Thymus (tissue), 11 donors: ENCODE results near the gene ZNF618. TPM values are rescaled to one million over a fixed set of nuclear protein-coding genes. Genes with fewer than 3 reads are reported as not detected.

Experiments
- DNase-seq, 9 donors: peaks; one replicate each; pipeline ENCODE4 v3.0.0-alpha.2; 2013; ENCODE audit warnings: low spot score in 9 of 9, low read depth in 6 of 9, missing footprints in 1 of 9
- H3K27ac ChIP-seq, 2 donors: one replicate each; pipeline ENCODE4 v1.5.1; 2013; ENCODE audit warnings: control low read depth in 1 of 2, low read depth in 1 of 2, low read length in 1 of 2, mild to moderate bottlenecking in 1 of 2, moderate library complexity in 1 of 2
- H3K27me3 ChIP-seq, 2 donors: one replicate each; pipeline ENCODE4 v1.5.1; 2013; ENCODE audit warnings: low read length in 1 of 2; ENCODE audit not compliant: control insufficient read depth in 2 of 2, insufficient read depth in 1 of 2
- H3K36me3 ChIP-seq, 2 donors: one replicate each; pipeline ENCODE4 v1.5.1; 2013; ENCODE audit warnings: low read length in 1 of 2, mild to moderate bottlenecking in 1 of 2, moderate library complexity in 1 of 2; ENCODE audit not compliant: control insufficient read depth in 2 of 2, insufficient read depth in 2 of 2
- H3K4me1 ChIP-seq, 2 donors: one replicate each; pipeline ENCODE4 v1.5.1; 2013; ENCODE audit warnings: low read length in 2 of 2; ENCODE audit not compliant: control insufficient read depth in 2 of 2, insufficient read depth in 2 of 2
- H3K4me3 ChIP-seq, 2 donors: one replicate each; pipeline ENCODE4 v1.5.1; 2013; ENCODE audit warnings: low read length in 2 of 2, control low read depth in 1 of 2, mild to moderate bottlenecking in 1 of 2
- H3K9me3 ChIP-seq, 2 donors: one replicate each; pipeline ENCODE4 v1.5.1; 2013; ENCODE audit warnings: low read length in 1 of 2, mild to moderate bottlenecking in 1 of 2; ENCODE audit not compliant: control insufficient read depth in 2 of 2, insufficient read depth in 1 of 2
- WGBS: extraction: QIAGEN DNeasy Blood & Tissue Kit; methylation state at CpG from one replicate; pipeline ENCODE4 v1.1.7; 2013; 5-methylcytosine and 5-hydroxymethylcytosine counted together
- polyA plus RNA-seq: library from polyadenylated mRNA; stranded (reverse); fragments of 200-250 nt; gene quantifications from one replicate; pipeline ENCODE4 v1.2.3, GENCODE V29; 2013
- total RNA-seq: library from RNA; stranded (reverse); fragments of 120-200 nt; gene quantifications from one replicate; pipeline ENCODE4 v1.2.4, GENCODE V29; 2013
- donor health status: healthy.

Gene ZNF618
- total and polyA plus RNA-seq, 2 donors: 1.6 to 1.8 TPM

GRCh38 chr9:113976915-113977314, 100.8 kb downstream of the ZNF618 start:
- Histone ChIP-seq H3K27me3 (no peaks in the 10 kb centered on the region), H3K27ac (no peak overlapping the region), H3K4me3 (no peak overlapping the region), H3K9me3 (no peaks in the 10 kb centered on the region), H3K36me3 (no peaks in the 10 kb centered on the region), H3K4me1 (no peaks in the 10 kb centered on the region)
- 97% methylated on average over 8 of the region's 8 CpGs for WGBS
- DNase-seq: no peak

- no peaks in the 10 kb centered on the region for H3K27me3 ChIP-seq
- no peaks in the 10 kb centered on the region for H3K4me1 ChIP-seq
- no peaks in the 10 kb centered on the region for H3K9me3 ChIP-seq
- no peaks in the 10 kb centered on the region for H3K36me3 ChIP-seq
- DNase-seq: no peak
- no peak overlapping the region for H3K27ac ChIP-seq
- WGBS: 97% methylated on average over 6 of the region's 6 CpGs
- no peak overlapping the region for H3K4me3 ChIP-seq
These were observed 102.7 kb downstream of the ZNF618 start for GRCh38 chr9:113978725-113979342.

GRCh38 chr9:113979343-113980127, 103.4 kb downstream of the ZNF618 start:
- no peaks in the 10 kb centered on the region for H3K9me3 ChIP-seq
- H3K27me3 ChIP-seq: no peaks in the 10 kb centered on the region
- no peaks in the 10 kb centered on the region for H3K36me3 ChIP-seq
- 94% methylated on average over 6 of the region's 6 CpGs for WGBS
- no peak overlapping the region for H3K4me3 ChIP-seq
- DNase-seq: no peak
- H3K4me1 ChIP-seq: no peaks in the 10 kb centered on the region
- H3K27ac ChIP-seq: no peak overlapping the region

- no peaks in the 10 kb centered on the region for H3K9me3 ChIP-seq
- WGBS: 97% methylated on average over 10 of the region's 10 CpGs
- no peak for DNase-seq
- no peak overlapping the region for H3K4me3 ChIP-seq
- H3K27ac ChIP-seq: no peak overlapping the region
- H3K4me1 ChIP-seq: no peaks in the 10 kb centered on the region
- no peaks in the 10 kb centered on the region for H3K36me3 ChIP-seq
- no peaks in the 10 kb centered on the region for H3K27me3 ChIP-seq
These were observed 108.7 kb downstream of the ZNF618 start for GRCh38 chr9:113984639-113985380.

- no peaks in the 10 kb centered on the region for H3K36me3 ChIP-seq
- no peak overlapping the region for H3K27ac ChIP-seq
- no peaks in the 10 kb centered on the region for H3K27me3 ChIP-seq
- DNase-seq: no peak
- no peaks in the 10 kb centered on the region for H3K4me1 ChIP-seq
- 96% methylated on average over 15 of the region's 15 CpGs for WGBS
- H3K4me3 ChIP-seq: no peak overlapping the region
- no peaks in the 10 kb centered on the region for H3K9me3 ChIP-seq
These were observed 110.0 kb downstream of the ZNF618 start for GRCh38 chr9:113985968-113986585.

GRCh38 chr9:113986931-113987330, 110.8 kb downstream of the ZNF618 start:
- Histone ChIP-seq H3K36me3 (no peaks in the 10 kb centered on the region), H3K9me3 (no peaks in the 10 kb centered on the region), H3K27me3 (no peaks in the 10 kb centered on the region), H3K4me3 (no peak overlapping the region), H3K4me1 (no peaks in the 10 kb centered on the region), H3K27ac (no peak overlapping the region)
- 95% methylated on average over 1 of the region's 1 CpG for WGBS
- no peak for DNase-seq

- no peak for DNase-seq
These were observed 111.4 kb downstream of the ZNF618 start for GRCh38 chr9:113987526-113987925.

GRCh38 chr9:113988385-113989016, 112.4 kb downstream of the ZNF618 start:
- WGBS: 97% methylated on average over 23 of the region's 23 CpGs
- H3K9me3 ChIP-seq: no peaks in the 10 kb centered on the region
- no peak overlapping the region for H3K27ac ChIP-seq
- H3K4me1 ChIP-seq: peaks cover 4 to 14% of the 10 kb centered on the region in 2 donors
- H3K36me3 ChIP-seq: no peaks in the 10 kb centered on the region
- no peak for DNase-seq
- no peaks in the 10 kb centered on the region for H3K27me3 ChIP-seq
- no peak overlapping the region for H3K4me3 ChIP-seq

More at GRCh38 chr9:113987526-113987925, 111.4 kb downstream of the ZNF618 start:
- Histone ChIP-seq H3K9me3 (no peaks in the 10 kb centered on the region), H3K4me3 (no peak overlapping the region), H3K4me1 (peaks cover 0 to 4% of the 10 kb centered on the region in 2 donors), H3K36me3 (no peaks in the 10 kb centered on the region), H3K27ac (no peak overlapping the region), H3K27me3 (no peaks in the 10 kb centered on the region)
- WGBS: 90% methylated on average over 12 of the region's 12 CpGs
